ENCODE data around the gene EPS8.

EPS8 gene

DNA sequence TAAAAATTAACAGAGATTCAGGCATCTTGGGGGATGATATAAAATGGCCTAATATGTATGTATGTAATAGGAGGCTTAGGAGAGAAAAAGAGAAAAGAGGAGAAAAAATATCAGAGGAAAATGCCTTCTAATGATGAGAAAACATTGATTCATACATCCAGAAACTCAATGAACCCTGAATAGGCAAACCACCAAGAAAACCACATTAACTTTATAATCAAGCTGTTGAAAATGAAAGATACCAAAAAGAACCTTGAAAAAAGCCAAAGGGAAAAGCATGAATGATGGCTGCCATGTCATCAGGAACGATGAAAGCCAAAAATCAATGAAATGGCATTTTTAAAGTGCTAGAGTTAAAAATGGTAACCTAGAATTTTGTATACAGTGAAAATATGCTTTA, 180.2 kb downstream of the EPS8 start:
- no peak for DNase-seq (ENCODE audit: low spot score)
- TF ChIP-seq, protein P1, sequence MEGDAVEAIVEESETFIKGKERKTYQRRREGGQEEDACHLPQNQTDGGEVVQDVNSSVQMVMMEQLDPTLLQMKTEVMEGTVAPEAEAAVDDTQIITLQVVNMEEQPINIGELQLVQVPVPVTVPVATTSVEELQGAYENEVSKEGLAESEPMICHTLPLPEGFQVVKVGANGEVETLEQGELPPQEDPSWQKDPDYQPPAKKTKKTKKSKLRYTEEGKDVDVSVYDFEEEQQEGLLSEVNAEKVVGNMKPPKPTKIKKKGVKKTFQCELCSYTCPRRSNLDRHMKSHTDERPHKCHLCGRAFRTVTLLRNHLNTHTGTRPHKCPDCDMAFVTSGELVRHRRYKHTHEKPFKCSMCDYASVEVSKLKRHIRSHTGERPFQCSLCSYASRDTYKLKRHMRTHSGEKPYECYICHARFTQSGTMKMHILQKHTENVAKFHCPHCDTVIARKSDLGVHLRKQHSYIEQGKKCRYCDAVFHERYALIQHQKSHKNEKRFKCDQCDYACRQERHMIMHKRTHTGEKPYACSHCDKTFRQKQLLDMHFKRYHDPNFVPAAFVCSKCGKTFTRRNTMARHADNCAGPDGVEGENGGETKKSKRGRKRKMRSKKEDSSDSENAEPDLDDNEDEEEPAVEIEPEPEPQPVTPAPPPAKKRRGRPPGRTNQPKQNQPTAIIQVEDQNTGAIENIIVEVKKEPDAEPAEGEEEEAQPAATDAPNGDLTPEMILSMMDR (IDR thresholded peaks at IDR 0.05; ENCODE audit: extremely low read depth, missing control alignments), result no peak

DNA sequence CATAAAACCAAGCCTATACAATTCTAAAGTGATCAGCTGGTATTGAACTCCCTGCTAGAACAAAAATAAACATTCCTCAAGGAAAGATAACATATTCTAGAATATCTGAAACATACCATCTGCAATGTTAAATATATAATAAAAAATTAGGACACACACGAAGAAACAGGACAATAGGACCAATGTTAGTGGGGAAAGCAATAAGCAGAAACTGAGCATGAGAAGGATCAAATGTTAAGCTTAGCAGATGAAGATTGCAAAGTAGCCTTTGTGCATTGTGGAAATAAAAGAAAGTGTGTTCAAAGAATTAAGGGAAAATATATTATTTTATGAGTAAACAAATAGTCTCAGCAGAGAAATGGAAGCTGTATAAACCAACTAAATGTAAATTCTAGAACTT, 180.8 kb downstream of the EPS8 start:
- TF ChIP-seq, protein P1 (IDR thresholded peaks at IDR 0.05; ENCODE audit: extremely low read depth, missing control alignments), result no peak
- DNase-seq (ENCODE audit: low spot score), result no peak

DNA sequence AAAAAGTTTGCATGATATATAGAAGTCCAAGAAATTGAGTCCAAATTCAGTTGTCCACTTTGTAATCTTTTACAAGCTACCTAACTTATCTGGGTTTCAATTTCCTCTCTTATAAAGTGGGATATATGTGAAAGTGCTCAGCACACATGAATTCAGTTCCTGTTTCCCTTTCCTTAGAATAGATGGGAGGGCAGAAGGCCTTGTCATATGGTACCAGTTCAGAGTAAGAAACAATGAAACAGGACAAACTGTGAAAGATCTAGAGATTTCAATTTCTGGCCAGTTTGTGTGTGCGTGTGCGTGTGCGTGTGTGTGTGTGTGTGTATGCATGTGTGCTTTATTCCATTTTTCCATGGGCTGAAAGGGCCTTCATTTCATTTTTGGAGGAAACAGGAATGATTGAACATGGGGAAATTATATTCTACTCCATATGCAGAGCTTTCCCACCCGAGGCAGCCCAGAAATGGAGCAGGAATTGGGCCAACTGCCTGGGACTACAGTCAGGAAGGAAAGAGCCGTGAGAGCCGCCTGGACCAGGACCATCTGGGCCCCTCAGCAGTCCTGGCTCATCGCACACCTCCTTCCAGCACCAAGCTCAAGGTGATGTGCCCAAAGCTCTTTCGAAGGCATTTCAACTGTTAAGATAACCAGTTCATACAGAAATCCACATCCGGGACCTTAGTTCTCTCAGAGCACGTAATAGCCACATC, 183.2 kb downstream of the EPS8 start:
- DNase-seq (ENCODE audit: low spot score), result no peak
- TF ChIP-seq, protein P1 (IDR thresholded peaks at IDR 0.05; ENCODE audit: extremely low read depth, missing control alignments), result no peak

DNA sequence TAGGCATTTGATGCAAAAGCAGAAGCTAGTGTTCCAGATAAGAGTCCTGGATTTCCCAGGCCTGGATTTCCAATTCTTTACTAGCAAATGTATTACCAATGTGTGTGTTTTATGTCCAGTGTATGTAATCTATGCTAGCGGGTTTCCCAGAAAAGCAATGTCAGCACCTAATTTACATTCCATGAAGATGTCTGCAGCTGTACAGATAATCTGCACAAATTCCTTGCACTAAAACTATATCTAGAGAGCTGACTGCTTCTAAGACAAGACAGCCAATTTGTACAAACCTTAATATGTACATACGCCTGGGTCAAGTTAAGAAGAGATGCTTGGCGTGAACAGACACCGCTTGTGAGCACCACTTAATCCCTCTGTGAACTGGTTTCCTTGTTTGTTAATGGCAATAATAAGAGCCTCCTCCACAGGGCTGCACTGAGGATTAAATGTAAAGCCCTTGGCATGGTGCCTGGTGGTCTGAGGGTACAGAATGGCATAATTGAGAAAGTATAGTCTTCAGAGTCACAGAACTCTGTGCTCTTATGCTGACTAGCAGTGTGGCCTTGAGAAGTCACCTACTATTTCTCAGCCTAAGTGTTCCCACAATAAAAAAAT, 185.6 kb downstream of the EPS8 start:
- no peak for DNase-seq (ENCODE audit: low spot score)
- TF ChIP-seq, protein P1 (IDR thresholded peaks at IDR 0.05; ENCODE audit: extremely low read depth, missing control alignments), result no peak

DNA sequence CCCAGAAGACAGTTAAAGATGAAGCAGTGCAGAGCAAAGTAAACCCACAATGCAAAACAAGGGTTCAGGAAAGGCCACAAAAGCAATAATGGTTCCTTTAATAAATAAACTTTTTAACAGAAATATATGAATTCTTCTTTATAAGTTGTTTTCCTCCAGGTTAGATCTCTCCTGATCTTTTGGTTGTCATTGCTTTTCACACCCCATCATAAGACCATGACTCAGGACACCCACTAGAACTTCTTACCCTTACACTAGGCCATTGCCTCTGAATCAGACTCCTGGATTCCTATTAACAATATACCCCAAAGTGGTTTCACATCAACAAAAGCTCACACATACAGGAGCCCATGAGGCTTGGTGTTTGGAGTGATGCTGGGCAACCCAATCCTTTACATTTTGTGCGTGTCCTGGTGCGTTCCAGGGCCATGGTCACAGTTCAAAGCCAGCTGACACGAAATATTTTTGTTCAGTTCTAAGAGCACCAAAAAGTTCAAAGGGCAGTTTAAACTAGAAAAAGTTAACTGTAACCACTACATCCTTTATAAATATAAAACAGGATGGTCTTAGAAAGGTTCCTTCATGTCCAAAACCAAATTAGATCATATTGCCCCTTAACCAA, 187.0 kb downstream of the EPS8 start:
- DNase-seq (ENCODE audit: low spot score), result no peak
- TF ChIP-seq, protein P1 (IDR thresholded peaks at IDR 0.05; ENCODE audit: extremely low read depth, missing control alignments), result no peak

DNA sequence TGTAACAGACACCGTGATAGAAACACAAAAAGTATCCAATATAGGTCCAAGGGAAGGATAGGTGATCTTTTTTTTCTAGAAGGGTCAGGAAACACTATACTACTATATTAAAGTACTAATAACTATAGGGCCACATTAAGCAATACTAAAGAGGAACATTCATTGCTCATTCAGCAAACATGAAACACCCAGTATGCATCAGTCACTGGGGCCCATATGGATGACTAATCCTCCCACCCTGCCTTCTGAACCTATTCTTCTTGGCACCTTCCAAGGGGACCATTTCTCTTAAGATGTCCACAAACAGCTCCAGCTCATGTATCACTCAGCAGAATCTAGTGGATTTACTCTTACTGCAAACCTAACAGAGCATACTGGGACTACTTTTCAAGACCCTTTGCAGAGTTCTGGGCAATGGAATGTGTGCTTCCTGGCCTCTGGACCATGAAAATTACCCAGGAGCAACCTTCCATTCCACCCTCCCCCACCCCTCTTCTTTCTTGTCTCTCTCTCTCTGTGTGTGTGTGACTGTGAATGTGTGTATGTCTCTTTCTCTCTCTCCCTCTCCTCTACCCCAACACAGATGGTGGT, 187.9 kb downstream of the EPS8 start:
- TF ChIP-seq, protein P1 (IDR thresholded peaks at IDR 0.05; ENCODE audit: extremely low read depth, missing control alignments), result no peak
- DNase-seq (ENCODE audit: low spot score), result no peak
